ENCODE data around the gene SPAG6.

- TF ChIP-seq CTCF (IDR thresholded peaks at IDR 0.05 in 8 of 11, conservative IDR thresholded peaks at IDR 0.05 in 3 of 11) (no peak), POLR2A (IDR thresholded peaks at IDR 0.05) (no peak)
These were observed 121.6 kb downstream of the SPAG6 start for GRCh38 chr10:22466763-22467334.

Data from spleen (tissue), 7 donors.